GM18868 (cell line): ENCODE measurements around the gene TMEM164.

Source experiments
- ATAC-seq: cut with Tn5 transposase; IDR thresholded peaks from one replicate; pipeline ENCODE4 v1.9.1; 2021; ENCODE audit warnings: mild to moderate bottlenecking, moderate library complexity; ENCODE audit not compliant: unreplicated experiment

The TMEM164 gene

GRCh38 chrX:110062919-110063318 lies 60.0 kb downstream of the TMEM164 start:
- ATAC-seq, result no peak

DNA sequence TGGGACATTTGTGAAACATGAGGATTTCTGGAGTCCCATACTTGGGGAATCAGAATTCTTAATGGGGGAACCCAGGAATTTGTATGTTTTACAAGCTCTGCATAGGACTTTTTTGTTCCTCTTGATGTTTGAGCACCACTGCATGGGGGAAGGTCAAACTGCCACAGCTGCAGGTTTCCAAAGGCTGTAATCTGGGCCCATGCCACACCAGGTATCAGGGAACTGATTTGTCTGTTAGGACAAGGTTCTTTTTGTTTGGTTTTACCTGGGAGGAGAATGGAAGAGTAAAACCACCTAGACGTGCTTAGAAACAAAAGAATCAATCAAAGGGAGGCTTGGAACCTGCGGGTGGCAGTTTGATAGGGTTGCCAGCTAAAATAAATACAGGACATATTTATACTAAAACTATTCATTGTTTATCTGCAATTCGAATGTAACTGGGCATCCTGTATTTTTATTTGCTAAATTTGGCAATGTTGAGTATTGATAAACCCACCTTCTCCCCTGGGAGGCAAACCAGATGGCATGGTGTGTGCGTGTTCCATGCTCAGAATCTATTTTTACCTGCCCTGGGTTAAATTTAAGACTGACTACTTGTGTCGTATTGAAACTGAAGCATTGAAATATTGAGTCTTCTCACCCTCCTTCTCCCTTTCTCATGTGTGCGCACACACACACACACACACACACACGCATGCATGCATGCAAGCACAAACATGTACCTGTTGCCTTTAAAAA lies 63.7 kb downstream of the TMEM164 start:
- no peak for ATAC-seq

- ATAC-seq, result no peak
Measured at GRCh38 chrX:110070970-110071369, 68.1 kb downstream of the TMEM164 start.

GRCh38 chrX:110081320-110081719 lies 78.4 kb downstream of the TMEM164 start:
- no peak for ATAC-seq

GRCh38 chrX:110081740-110082139 lies 78.8 kb downstream of the TMEM164 start:
- ATAC-seq, result no peak

GRCh38 chrX:110082161-110082560 lies 79.2 kb downstream of the TMEM164 start:
- no peak for ATAC-seq

GRCh38 chrX:110086162-110086915 lies 83.4 kb downstream of the TMEM164 start:
- no peak for ATAC-seq

- ATAC-seq, result peak; percentile 53
Measured at GRCh38 chrX:110086916-110087484, 84.1 kb downstream of the TMEM164 start.

- ATAC-seq, result peak; percentile 35
Measured at GRCh38 chrX:110087485-110088356, 84.8 kb downstream of the TMEM164 start.

DNA sequence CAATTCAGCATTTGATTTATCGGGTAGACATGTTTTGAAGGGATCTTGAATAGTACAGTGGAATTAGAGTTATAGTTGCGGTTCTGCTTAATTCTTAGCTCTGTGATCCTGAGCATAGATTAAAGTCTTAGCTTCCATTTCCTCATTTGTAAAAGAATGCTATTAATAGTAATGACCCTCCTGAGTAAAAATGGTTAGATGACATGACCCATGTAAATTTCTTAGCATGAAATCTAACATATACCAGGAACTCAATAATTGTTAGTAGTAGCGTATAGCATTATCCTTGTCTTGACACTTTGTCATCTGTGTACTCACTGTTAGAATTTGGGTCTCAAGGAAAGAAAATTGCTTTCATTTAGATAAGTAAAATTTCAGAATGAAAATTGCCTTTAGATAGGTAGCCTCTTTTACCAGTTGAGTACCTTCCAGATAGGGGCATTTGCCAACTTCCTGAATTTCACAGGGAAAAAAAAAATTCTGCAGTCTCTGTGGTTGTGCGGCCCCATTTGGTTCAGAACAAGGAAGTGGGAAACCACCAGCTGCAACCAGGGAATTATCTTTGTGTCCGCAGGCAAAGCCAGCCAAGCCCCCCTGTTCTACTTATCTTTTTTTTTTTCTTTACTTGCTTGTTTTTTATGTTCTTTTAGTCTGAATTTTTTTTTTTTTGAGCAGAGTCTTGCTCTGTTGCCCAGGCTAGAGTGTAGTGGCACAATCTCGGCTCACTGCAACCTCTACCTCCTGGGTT lies 86.9 kb downstream of the TMEM164 start:
- no peak for ATAC-seq

DNA sequence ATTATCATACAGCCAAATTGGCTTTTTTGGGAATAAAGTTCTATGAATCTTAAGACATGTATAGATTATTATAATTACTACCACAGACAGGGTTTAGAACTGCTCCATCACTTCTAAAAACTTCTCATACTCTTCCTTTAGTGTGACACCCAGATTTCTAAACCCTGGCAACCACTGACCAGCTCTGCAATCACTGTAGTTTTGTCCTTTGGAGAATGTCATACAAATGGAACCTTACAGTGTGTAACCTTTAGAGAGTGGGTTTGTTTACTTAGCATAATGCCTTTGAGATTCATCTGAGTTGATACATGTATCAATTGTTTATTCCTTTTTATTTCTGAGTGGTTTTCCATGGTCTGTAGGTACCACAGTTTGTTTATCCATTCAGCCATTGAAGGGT lies 95.0 kb downstream of the TMEM164 start:
- no peak for ATAC-seq

DNA sequence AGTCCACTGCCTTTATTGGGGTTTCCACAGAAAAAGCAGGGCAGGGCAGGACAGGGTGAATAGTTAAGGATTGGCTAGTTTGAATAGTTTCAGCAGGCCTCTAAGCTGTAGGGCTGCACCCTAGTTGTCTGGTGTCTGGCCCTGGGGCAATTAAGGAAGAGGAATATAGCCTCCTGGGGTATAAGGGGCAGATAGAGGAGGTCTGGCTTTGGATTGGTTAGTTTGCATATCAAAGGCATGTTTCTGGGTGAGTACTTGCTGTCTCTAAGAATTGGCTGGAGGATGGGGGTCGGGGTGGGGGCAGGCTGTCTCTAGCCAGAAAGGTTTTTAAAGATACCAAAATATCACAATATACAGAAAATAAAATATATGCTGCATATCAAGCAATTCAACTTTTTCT lies 100.4 kb downstream of the TMEM164 start:
- ATAC-seq, result no peak

- ATAC-seq, result no peak
Measured at GRCh38 chrX:110104078-110104477, 101.2 kb downstream of the TMEM164 start.

DNA sequence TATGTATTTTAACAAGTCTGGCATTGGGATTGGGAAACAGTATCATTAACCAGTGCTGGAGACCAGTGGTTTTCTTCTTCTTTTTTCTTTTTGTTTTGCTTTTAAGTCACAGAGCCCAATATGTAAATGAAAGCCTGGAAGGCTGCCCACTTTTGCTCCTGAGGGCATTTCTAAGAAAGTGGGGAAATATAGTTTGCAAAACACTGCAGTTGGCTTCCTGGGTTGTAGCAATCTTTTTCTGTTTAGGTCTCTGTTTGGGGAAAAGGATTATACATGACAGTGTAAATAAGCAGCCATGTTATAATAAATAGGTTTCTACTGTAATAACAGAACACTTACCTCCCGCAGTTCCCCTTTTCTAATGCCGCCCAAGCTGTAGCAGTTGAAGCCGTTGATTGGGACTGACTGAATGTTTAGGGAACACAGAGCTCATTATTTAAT lies 105.5 kb downstream of the TMEM164 start:
- ATAC-seq, result peak; percentile 79

GRCh38 chrX:110114260-110114776 lies 111.4 kb downstream of the TMEM164 start:
- ATAC-seq, result no peak

DNA sequence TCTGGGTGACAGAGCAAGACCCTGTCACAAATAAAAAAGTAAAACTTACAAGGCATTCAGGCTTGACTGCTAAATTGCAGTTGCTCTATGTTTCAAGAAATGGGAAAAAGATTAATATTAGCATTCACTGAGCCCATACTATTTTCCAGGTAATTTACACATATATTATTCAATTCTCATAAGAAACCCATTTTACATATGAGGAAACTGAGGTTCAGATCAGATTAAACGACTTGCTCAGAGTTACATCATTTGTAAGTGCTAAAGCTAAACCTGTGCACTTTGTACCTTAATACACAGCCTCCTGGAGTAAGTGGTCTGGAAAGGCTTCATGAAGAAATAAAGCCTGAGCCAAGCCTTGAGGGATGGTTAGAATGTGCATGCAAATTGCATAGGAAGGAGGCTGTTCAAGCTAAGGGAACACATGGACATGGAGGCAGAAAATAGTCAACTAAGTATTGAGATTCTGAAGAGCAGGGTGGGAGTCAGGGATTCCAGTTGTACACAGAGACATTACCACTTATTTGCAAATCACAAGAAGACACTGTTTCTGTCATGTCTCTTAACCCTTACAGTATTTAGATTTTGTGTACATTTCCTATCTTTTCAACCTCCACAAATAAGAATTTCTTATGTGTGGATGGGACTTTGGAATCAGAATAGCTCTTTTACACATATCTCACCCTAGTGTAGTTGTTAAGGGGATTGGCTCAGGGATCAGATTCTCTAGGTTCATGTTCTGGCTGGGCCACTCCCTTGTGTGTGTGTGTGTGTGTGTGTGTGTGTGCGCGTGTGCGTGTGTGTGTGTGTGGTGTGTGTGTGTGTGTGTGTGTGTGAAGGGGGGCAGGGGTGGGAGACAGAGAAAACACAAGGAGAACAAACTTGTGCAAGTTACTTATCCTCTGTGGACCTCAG lies 113.4 kb downstream of the TMEM164 start:
- no peak for ATAC-seq

GRCh38 chrX:110118530-110118929 lies 115.6 kb downstream of the TMEM164 start:
- no peak for ATAC-seq

DNA sequence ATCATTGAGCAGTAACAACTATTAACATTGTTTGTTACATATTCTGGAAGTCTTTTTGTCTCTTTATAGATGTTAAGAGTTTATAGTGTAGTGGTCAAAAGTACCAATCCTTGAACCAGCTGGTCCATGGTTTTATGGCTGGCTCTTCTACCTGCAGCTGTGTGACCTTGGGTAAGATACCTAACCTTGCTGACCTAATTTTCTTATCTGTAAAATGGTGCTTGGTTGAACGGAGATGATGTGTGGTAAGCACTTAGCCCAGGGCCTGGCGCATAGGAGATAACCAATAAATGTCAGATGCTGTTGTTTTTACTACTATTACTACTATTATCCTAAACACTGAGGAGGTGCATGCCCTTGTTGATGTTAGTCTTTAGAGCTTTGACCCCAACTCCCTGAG lies 116.6 kb downstream of the TMEM164 start:
- ATAC-seq, result no peak

GRCh38 chrX:110120025-110120424 lies 117.1 kb downstream of the TMEM164 start:
- no peak for ATAC-seq
